Activated CD4-positive, alpha-beta T cell treated with anti-CD3 and anti-CD28 coated beads, Interleukin-10, Interleukin-2, amounts not matched to agents 100 ng/mL and 50 ng/mL, durations not matched to agents 16 hours and 8 hours (primary cell): ENCODE measurements around the gene C1orf174.

Experiments
- DNase-seq: peaks from one replicate; pipeline ENCODE4 v3.0.0-alpha.2; 2020

Gene C1orf174

GRCh38 chr1:3863231-3863935, 36.7 kb downstream of the C1orf174 start:
- no peak for DNase-seq

GRCh38 chr1:3858231-3858981, 41.7 kb downstream of the C1orf174 start:
- DNase-seq, result peak; percentile 4

- DNase-seq, result no peak
Measured at GRCh38 chr1:3857791-3858129, 42.3 kb downstream of the C1orf174 start.

- peak; percentile 98 for DNase-seq
Measured at GRCh38 chr1:3856923-3857790, 42.9 kb downstream of the C1orf174 start, which contains the start of the genes CEP104 and DFFB. TSS of gene CEP104 (minus strand) at chr1:3857211. CDS start at chr1:3852407, 4,804 bp downstream. TSS of gene DFFB (plus strand) at chr1:3857476. CDS start at chr1:3857604, 128 bp downstream.

- DNase-seq, result no peak
Measured at GRCh38 chr1:3852711-3853485, 47.2 kb downstream of the C1orf174 start.

GRCh38 chr1:3852091-3852490, 48.0 kb downstream of the C1orf174 start:
- DNase-seq, result no peak

GRCh38 chr1:3851292-3851691, 48.8 kb downstream of the C1orf174 start:
- DNase-seq, result no peak

GRCh38 chr1:3850857-3851256, 49.2 kb downstream of the C1orf174 start:
- DNase-seq, result no peak

- DNase-seq, result no peak
Measured at GRCh38 chr1:3847081-3847480, 53.0 kb downstream of the C1orf174 start.

GRCh38 chr1:3846541-3846940, 53.5 kb downstream of the C1orf174 start:
- DNase-seq, result no peak

- DNase-seq, result no peak
Measured at GRCh38 chr1:3842912-3843311, 57.2 kb downstream of the C1orf174 start.

GRCh38 chr1:3841491-3841890, 58.6 kb downstream of the C1orf174 start:
- no peak for DNase-seq
